Activated naive CD4-positive, alpha-beta T cell treated with anti-CD3 and anti-CD28 coated beads, Interleukin-2, amount 10 ng/mL, durations not matched to agents 7 days and 5 days (primary cell): ENCODE data around the gene PLEKHA7.

ENCODE experiments used
- CTCF ChIA-PET: fragments of 350-600 bp; sonication (Branson Sonifier 250); formaldehyde crosslinking; loops from one replicate; lab custom pipeline; 2021; ENCODE audit warnings: antibody characterized with exemption; lab: Charles Lee
- DNase-seq: peaks from one replicate; pipeline ENCODE4 v3.0.0-alpha.2; 2020
- H3K27ac Mint-ChIP-seq: one replicate; pipeline ENCODE4 v1.8.0; 2021; ENCODE audit warnings: mild to moderate bottlenecking, moderate library complexity, mixed read lengths
- H3K27me3 Mint-ChIP-seq: one replicate; pipeline ENCODE4 v1.8.0; 2021; ENCODE audit warnings: mild to moderate bottlenecking, mixed read lengths
- H3K36me3 Mint-ChIP-seq: one replicate; pipeline ENCODE4 v1.8.0; 2021; ENCODE audit warnings: mixed read lengths
- H3K4me1 Mint-ChIP-seq: one replicate; pipeline ENCODE4 v1.8.0; 2021; ENCODE audit warnings: mixed read lengths
- H3K4me3 Mint-ChIP-seq: one replicate; pipeline ENCODE4 v1.8.0; 2021; ENCODE audit warnings: mild to moderate bottlenecking, moderate library complexity, mixed read lengths
- H3K9me3 Mint-ChIP-seq: one replicate; pipeline ENCODE4 v1.8.0; 2021; ENCODE audit warnings: mixed read lengths

Gene PLEKHA7

GRCh38 chr11:16790486-16791190 is 223.6 kb downstream of the PLEKHA7 start:
- Mint-ChIP-seq H3K9me3 (no peaks in the 10 kb centered on the region), H3K27me3 (peaks cover 8% of the 10 kb centered on the region), H3K36me3 (no peaks in the 10 kb centered on the region), H3K27ac (no peak overlapping the region), H3K4me1 (peaks cover 5% of the 10 kb centered on the region), H3K4me3 (no peak overlapping the region)
- CTCF ChIA-PET: interaction anchor here (0.7 to 1.6 kb wide), 4 partner anchors 10 to 273 kb away, joined by 3 to 5 read pairs (median 3); no protein-coding TSS in a partner anchor
- no peak for DNase-seq

- H3K27ac Mint-ChIP-seq: no peak overlapping the region
- peaks cover under 1% of the 10 kb centered on the region for H3K4me1 Mint-ChIP-seq
- H3K27me3 Mint-ChIP-seq: peaks cover 8% of the 10 kb centered on the region
- H3K36me3 Mint-ChIP-seq: no peaks in the 10 kb centered on the region
- H3K4me3 Mint-ChIP-seq: no peak overlapping the region
- no peak for DNase-seq
- no peaks in the 10 kb centered on the region for H3K9me3 Mint-ChIP-seq
- CTCF ChIA-PET: interaction anchor here (0.7 to 2.1 kb wide), 9 partner anchors 8 to 273 kb away, joined by 3 to 7 read pairs (median 3); no protein-coding TSS in a partner anchor
These were observed 224.4 kb downstream of the PLEKHA7 start for GRCh38 chr11:16789560-16790485.

- DNase-seq: no peak
- no peak overlapping the region for H3K4me3 Mint-ChIP-seq
- H3K27ac Mint-ChIP-seq: no peak overlapping the region
- H3K27me3 Mint-ChIP-seq: peaks cover 8% of the 10 kb centered on the region
- no peaks in the 10 kb centered on the region for H3K4me1 Mint-ChIP-seq
- CTCF ChIA-PET: interaction anchor here (0.8 to 5.1 kb wide), 11 partner anchors 8 to 274 kb away, joined by 3 to 18 read pairs (median 4); no protein-coding TSS in a partner anchor
- H3K9me3 Mint-ChIP-seq: no peaks in the 10 kb centered on the region
- no peaks in the 10 kb centered on the region for H3K36me3 Mint-ChIP-seq
These were observed 225.2 kb downstream of the PLEKHA7 start for GRCh38 chr11:16789063-16789420.

GRCh38 chr11:16788141-16789062 is 225.8 kb downstream of the PLEKHA7 start:
- CTCF ChIA-PET: interaction anchor here (0.7 to 5.1 kb wide), 17 partner anchors 9 to 275 kb away, joined by 3 to 21 read pairs (median 4); no protein-coding TSS in a partner anchor
- Mint-ChIP-seq H3K9me3 (no peaks in the 10 kb centered on the region), H3K4me3 (no peak overlapping the region), H3K27ac (no peak overlapping the region), H3K4me1 (no peaks in the 10 kb centered on the region), H3K27me3 (peaks cover 8% of the 10 kb centered on the region), H3K36me3 (no peaks in the 10 kb centered on the region)
- DNase-seq: peak; percentile 62

GRCh38 chr11:16787035-16787742 is 227.0 kb downstream of the PLEKHA7 start:
- peaks cover 8% of the 10 kb centered on the region for H3K27me3 Mint-ChIP-seq
- no peaks in the 10 kb centered on the region for H3K4me1 Mint-ChIP-seq
- CTCF ChIA-PET: interaction anchor here (1.0 to 5.1 kb wide), 10 partner anchors 8 to 289 kb away, joined by 3 to 21 read pairs (median 8); no protein-coding TSS in a partner anchor
- H3K27ac Mint-ChIP-seq: no peak overlapping the region
- H3K9me3 Mint-ChIP-seq: no peaks in the 10 kb centered on the region
- no peak overlapping the region for H3K4me3 Mint-ChIP-seq
- DNase-seq: no peak
- H3K36me3 Mint-ChIP-seq: no peaks in the 10 kb centered on the region

- CTCF ChIA-PET: interaction anchor here (0.6 to 5.1 kb wide), 23 partner anchors 9 to 292 kb away, joined by 3 to 21 read pairs (median 5); partner anchors contain the start of gene RPS13
- Mint-ChIP-seq H3K4me1 (no peaks in the 10 kb centered on the region), H3K9me3 (no peaks in the 10 kb centered on the region), H3K27ac (no peak overlapping the region), H3K27me3 (peaks cover 7% of the 10 kb centered on the region), H3K36me3 (no peaks in the 10 kb centered on the region), H3K4me3 (no peak overlapping the region)
- no peak for DNase-seq
These were observed 228.1 kb downstream of the PLEKHA7 start for GRCh38 chr11:16786131-16786530.

GRCh38 chr11:16785520-16786128 is 228.6 kb downstream of the PLEKHA7 start:
- Mint-ChIP-seq H3K4me3 (no peak overlapping the region), H3K27me3 (peaks cover 4% of the 10 kb centered on the region), H3K27ac (no peak overlapping the region), H3K36me3 (no peaks in the 10 kb centered on the region), H3K9me3 (no peaks in the 10 kb centered on the region), H3K4me1 (no peaks in the 10 kb centered on the region)
- CTCF ChIA-PET: interaction anchor here (0.6 to 5.1 kb wide), 22 partner anchors 9 to 293 kb away, joined by 3 to 21 read pairs (median 6); partner anchors contain the start of gene RPS13
- DNase-seq: peak; percentile 64

GRCh38 chr11:16784666-16785065 is 229.5 kb downstream of the PLEKHA7 start:
- H3K4me3 Mint-ChIP-seq: no peak overlapping the region
- CTCF ChIA-PET: interaction anchor here (0.9 to 5.1 kb wide), 11 partner anchors 8 to 278 kb away, joined by 3 to 21 read pairs (median 6); no protein-coding TSS in a partner anchor
- H3K27me3 Mint-ChIP-seq: peaks cover 4% of the 10 kb centered on the region
- no peaks in the 10 kb centered on the region for H3K36me3 Mint-ChIP-seq
- H3K27ac Mint-ChIP-seq: no peak overlapping the region
- H3K4me1 Mint-ChIP-seq: no peaks in the 10 kb centered on the region
- no peak for DNase-seq
- no peaks in the 10 kb centered on the region for H3K9me3 Mint-ChIP-seq

- Mint-ChIP-seq H3K9me3 (no peaks in the 10 kb centered on the region), H3K4me3 (no peak overlapping the region), H3K36me3 (no peaks in the 10 kb centered on the region), H3K27me3 (peaks cover 4% of the 10 kb centered on the region), H3K4me1 (no peaks in the 10 kb centered on the region), H3K27ac (no peak overlapping the region)
- CTCF ChIA-PET: interaction anchor here (0.8 to 5.1 kb wide), 10 partner anchors 7 to 279 kb away, joined by 3 to 18 read pairs (median 4); no protein-coding TSS in a partner anchor
- DNase-seq: no peak
These were observed 230.1 kb downstream of the PLEKHA7 start for GRCh38 chr11:16784097-16784496.

GRCh38 chr11:16783321-16783801 is 230.9 kb downstream of the PLEKHA7 start:
- H3K27ac Mint-ChIP-seq: no peak overlapping the region
- H3K9me3 Mint-ChIP-seq: no peaks in the 10 kb centered on the region
- H3K4me1 Mint-ChIP-seq: no peaks in the 10 kb centered on the region
- DNase-seq: no peak
- H3K4me3 Mint-ChIP-seq: no peak overlapping the region
- peaks cover 4% of the 10 kb centered on the region for H3K27me3 Mint-ChIP-seq
- no peaks in the 10 kb centered on the region for H3K36me3 Mint-ChIP-seq
- CTCF ChIA-PET: interaction anchor here (0.8 to 2.1 kb wide), 5 partner anchors 9 to 33 kb away, joined by 3 to 10 read pairs (median 3); no protein-coding TSS in a partner anchor

GRCh38 chr11:16781936-16782919 is 232.0 kb downstream of the PLEKHA7 start:
- peaks cover 3% of the 10 kb centered on the region for H3K27me3 Mint-ChIP-seq

More at GRCh38 chr11:16781936-16782919, 232.0 kb downstream of the PLEKHA7 start:
- DNase-seq: no peak
- Mint-ChIP-seq H3K9me3 (no peaks in the 10 kb centered on the region), H3K4me3 (no peak overlapping the region), H3K4me1 (no peaks in the 10 kb centered on the region), H3K36me3 (no peaks in the 10 kb centered on the region), H3K27ac (no peak overlapping the region)
- CTCF ChIA-PET: interaction anchor here (1.1 to 2.1 kb wide), 2 partner anchors 8 to 32 kb away, joined by 3 to 10 read pairs; no protein-coding TSS in a partner anchor
